HL-60/S4 treated with retinoic acid at 250 ng/mL for 4 days and 3 days (cell line): ENCODE results near the gene CNGA4.

Source experiments
- in situ Hi-C: fragments of 300-500 bp; cut with MboI; formaldehyde crosslinking; loops from 2 replicates; pipeline ENCODE4 v1.7.0; 2022; ENCODE audit warnings: low sequenced_read_pairs

The CNGA4 gene

GRCh38 chr11:6238902-6239301 is at the start of gene CNGA4:
TSS of gene CNGA4 (plus strand) at chr11:6239089. CDS start at chr11:6239207, 118 bp downstream.
- in situ Hi-C loops = no loop called here

GRCh38 chr11:6191742-6192141 is 47.1 kb upstream of the CNGA4 start:
- in situ Hi-C loops = no loop called here

GRCh38 chr11:6194065-6194581 is 44.8 kb upstream of the CNGA4 start:
- in situ Hi-C loops = no loop called here

- in situ Hi-C loops = no loop called here
These were observed 42.5 kb upstream of the CNGA4 start for GRCh38 chr11:6196396-6196795.

- in situ Hi-C loops = no loop called here
These were observed 41.3 kb upstream of the CNGA4 start for GRCh38 chr11:6197466-6198200.

GRCh38 chr11:6199174-6199810 is 39.6 kb upstream of the CNGA4 start, which contains the start of gene OR52W1:
TSS of gene OR52W1 (plus strand) at chr11:6199224. CDS start at chr11:6199224, 0 bp downstream.
- in situ Hi-C loops = no loop called here

GRCh38 chr11:6200975-6201374 is 37.9 kb upstream of the CNGA4 start:
- in situ Hi-C loops = no loop called here

- in situ Hi-C loops = no loop called here
These were observed 37.4 kb upstream of the CNGA4 start for GRCh38 chr11:6201481-6201880.

- in situ Hi-C loops = no loop called here
These were observed 36.8 kb upstream of the CNGA4 start for GRCh38 chr11:6202041-6202440.

- in situ Hi-C loops = no loop called here
These were observed 35.6 kb upstream of the CNGA4 start for GRCh38 chr11:6203327-6203726.

GRCh38 chr11:6204706-6205105 is 34.2 kb upstream of the CNGA4 start:
- in situ Hi-C loops = no loop called here

GRCh38 chr11:6205366-6205765 is 33.5 kb upstream of the CNGA4 start, which contains the start of gene C11orf42:
TSS of gene C11orf42 (plus strand) at chr11:6205557. CDS start at chr11:6205616, 59 bp downstream.
- in situ Hi-C loops = no loop called here

GRCh38 chr11:6206456-6207180 is 32.3 kb upstream of the CNGA4 start:
- in situ Hi-C loops = no loop called here

GRCh38 chr11:6209801-6210200 is 29.1 kb upstream of the CNGA4 start:
- in situ Hi-C loops = no loop called here

GRCh38 chr11:6210274-6210955 is 28.5 kb upstream of the CNGA4 start:
- in situ Hi-C loops = no loop called here

GRCh38 chr11:6214530-6214929 is 24.4 kb upstream of the CNGA4 start:
- in situ Hi-C loops = no loop called here

GRCh38 chr11:6216501-6216900 is 22.4 kb upstream of the CNGA4 start:
- in situ Hi-C loops = no loop called here

- in situ Hi-C loops = no loop called here
These were observed 21.2 kb upstream of the CNGA4 start for GRCh38 chr11:6217722-6218121.

GRCh38 chr11:6219359-6219758 is 19.5 kb upstream of the CNGA4 start:
- in situ Hi-C loops = no loop called here

- in situ Hi-C loops = no loop called here
These were observed 15.0 kb upstream of the CNGA4 start for GRCh38 chr11:6223854-6224253.

GRCh38 chr11:6224421-6224820 is 14.5 kb upstream of the CNGA4 start:
- in situ Hi-C loops = no loop called here
